Stimulated activated CD8-positive, alpha-beta memory T cell treated with anti-CD3 and anti-CD28 coated beads, Interleukin-7, amount 100 ng/mL, for 1 hour (primary cell): ENCODE results near the gene MAP1A.
"Not testable (repeated sequence)": the region's sequence is repeated elsewhere in the genome, so short reads cannot be mapped to it uniquely, and the experiment has no call there.

Source experiments
- DNase-seq, 2 donors: peaks; one replicate each; pipeline ENCODE4 v3.0.0-alpha.2; 2020; ENCODE audit warnings: low read depth in 2 of 2

MAP1A gene

GRCh38 chr15:43529587-43530345, 12.4 kb downstream of the MAP1A start:
- no peak for DNase-seq

GRCh38 chr15:43531018-43531670, 13.7 kb downstream of the MAP1A start:
- DNase-seq = no peak

GRCh38 chr15:43532826-43533225, 15.4 kb downstream of the MAP1A start:
- DNase-seq = not testable (repeated sequence)

GRCh38 chr15:43534897-43535296, 17.5 kb downstream of the MAP1A start:
- no peak for DNase-seq

GRCh38 chr15:43538091-43538490, 20.7 kb downstream of the MAP1A start:
- no peak for DNase-seq

GRCh38 chr15:43541785-43542184, 24.4 kb downstream of the MAP1A start:
- no peak for DNase-seq

GRCh38 chr15:43544266-43544665, 26.9 kb downstream of the MAP1A start:
- no peak for DNase-seq

- no peak for DNase-seq
Observed at GRCh38 chr15:43545426-43545825, 28.0 kb downstream of the MAP1A start.

- no peak for DNase-seq
Observed at GRCh38 chr15:43547539-43547938, 30.1 kb downstream of the MAP1A start.

- DNase-seq = no peak
Observed at GRCh38 chr15:43550527-43551363, 33.3 kb downstream of the MAP1A start.

- DNase-seq = no peak
Observed at GRCh38 chr15:43552256-43552655, 34.8 kb downstream of the MAP1A start.

GRCh38 chr15:43552986-43553385, 35.6 kb downstream of the MAP1A start:
- DNase-seq = no peak

GRCh38 chr15:43562753-43563152, 45.3 kb downstream of the MAP1A start:
- not testable (repeated sequence) for DNase-seq

GRCh38 chr15:43563793-43564192, 46.4 kb downstream of the MAP1A start:
- not testable (repeated sequence) for DNase-seq

- DNase-seq = not testable (repeated sequence)
Observed at GRCh38 chr15:43566615-43567014, 49.2 kb downstream of the MAP1A start.

- DNase-seq = not testable (repeated sequence)
Observed at GRCh38 chr15:43574607-43575006, 57.2 kb downstream of the MAP1A start.
